Ovary (tissue), 9 donors: Measurements from ENCODE around the gene MDGA2. TPM values are rescaled to one million over a fixed set of nuclear protein-coding genes. Genes with fewer than 3 reads are reported as not detected.

Experiments used
- DNase-seq, 5 donors: peaks; one replicate each; pipeline ENCODE4 v3.0.0-alpha.2; 2019 to 2020
- H3K27ac ChIP-seq, 2 donors: fragments of 200-600 bp; one replicate each; pipeline versions ENCODE4 v1.5.1 to v1.8.0; 2019 to 2022
- H3K27me3 ChIP-seq: fragments of 200-600 bp; one replicate; pipeline ENCODE4 v1.8.0; 2022
- H3K36me3 ChIP-seq: fragments of 200-600 bp; sonication (generic); one replicate; pipeline ENCODE4 v1.5.1; 2019
- H3K4me1 ChIP-seq: one replicate; pipeline ENCODE4 v1.8.1; 2013; ENCODE audit warnings: mild to moderate bottlenecking, moderate library complexity; ENCODE audit not compliant: insufficient read depth
- H3K4me3 ChIP-seq: fragments of 200-600 bp; sonication (generic); one replicate; pipeline ENCODE4 v1.5.1; 2017
- H3K9me3 ChIP-seq, 2 donors: fragments of 200-600 bp in 1 of 2; sonication (generic) in 1 of 2; one replicate each; pipeline versions ENCODE4 v1.5.1 to v1.8.1; 2013 to 2019; ENCODE audit warnings: mild to moderate bottlenecking in 1 of 2, moderate library complexity in 1 of 2
- EP300 ChIP-seq: sonication (generic); formaldehyde crosslinking; IDR thresholded peaks from one replicate; pipeline ENCODE4 v1.6.1; 2017; ENCODE audit warnings: antibody characterized with exemption
- POLR2A ChIP-seq: fragments of 450-650 bp; IDR thresholded peaks from one replicate; pipeline ENCODE4 v1.6.1; 2017; ENCODE audit warnings: antibody characterized with exemption, mild to moderate bottlenecking, moderate library complexity
- WGBS, 3 donors: extraction: QIAGEN DNeasy Blood & Tissue Kit in 1 of 3; methylation state at CpG; one replicate each; pipeline versions ENCODE4 v1.1.5 to v1.1.7; 2013 to 2017; 5-methylcytosine and 5-hydroxymethylcytosine counted together
- intact Hi-C, 4 donors: fragments of 100-400 bp; cut with DNase I; formaldehyde crosslinking; loops; one replicate each; pipeline versions ENCODE4 v1.11.0 to v1.15.1; 2022 to 2023
- polyA plus RNA-seq, 2 donors: library from polyadenylated mRNA; stranded (reverse); fragments of 200-250 nt in 1 of 2; fragments of 350-450 nt in 1 of 2; fragmentation: Illumina TruSeq in 1 of 2; extraction: RNeasy Lipid Tissue Mini Kit (QIAGEN cat#74804) in 1 of 2; gene quantifications; one replicate each; pipeline ENCODE4 v1.2.3, GENCODE V29; 2013 to 2014
- total RNA-seq, 7 donors: library from RNA; depleted of rRNA in 2 of 7; stranded (reverse); fragments of >200 nt in 2 of 7; fragmentation: NEBNext Ultra II Directional in 3 of 7; extraction: Animal tissue kit (Norgen Biotek cat#: 25700) in 3 of 7; gene quantifications; one replicate each; pipeline versions ENCODE4 v1.1.0 to v1.2.4, GENCODE V29; 2016 to 2023
- TF ChIP-seq, protein P1 (sequence below), 3 donors: fragments of 450-650 bp in 2 of 3; fragments of 200-600 bp in 1 of 3; IDR thresholded peaks; one replicate each; pipeline versions ENCODE4 v1.5.1 to v1.8.0; 2016 to 2022; ENCODE audit warnings: antibody characterized with exemption in 3 of 3, mild to moderate bottlenecking in 1 of 3
- donor health status: DM: no; HTN: no; CAD: no; lungs with moderate emphysema.
- donor health status: DM: no; HTN: no; CAD: no.
- donor health status: Bipolar disorder and iron deficiency.
- donor health status: DM: yes; HTN: yes; CAD: no.
- donor health status: DM: no; HTN: no; CAD: no.
- donor health status: DM: yes; HTN: yes; CAD: no.

The MDGA2 gene
- total and polyA plus RNA-seq, 9 donors = 0.04 to 0.26 (median 0.18) TPM; not detected in 5

DNA sequence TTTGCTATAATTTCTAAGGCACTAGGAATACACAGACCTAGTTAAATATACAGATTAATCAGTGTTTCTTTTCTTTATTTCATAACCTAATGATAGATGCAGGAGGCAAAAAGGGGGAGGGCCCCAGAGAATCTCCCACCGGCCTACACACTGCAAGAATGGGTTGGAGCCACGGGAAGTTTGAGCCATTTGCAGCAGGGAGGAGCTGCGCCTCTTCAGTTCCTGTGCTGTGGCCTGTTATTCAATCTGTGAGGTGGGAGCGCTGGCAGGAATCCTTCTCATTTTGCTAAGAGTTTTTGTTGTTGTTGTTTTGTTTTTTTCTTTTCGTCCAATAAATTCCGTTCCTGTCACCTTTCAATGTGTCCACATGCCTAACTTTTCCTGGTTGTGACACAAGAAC lies 772.6 kb downstream of the MDGA2 start:
- intact Hi-C loops = no loop called here
- TF ChIP-seq EP300 (no peak), POLR2A (no peak)
- TF ChIP-seq, protein P1, sequence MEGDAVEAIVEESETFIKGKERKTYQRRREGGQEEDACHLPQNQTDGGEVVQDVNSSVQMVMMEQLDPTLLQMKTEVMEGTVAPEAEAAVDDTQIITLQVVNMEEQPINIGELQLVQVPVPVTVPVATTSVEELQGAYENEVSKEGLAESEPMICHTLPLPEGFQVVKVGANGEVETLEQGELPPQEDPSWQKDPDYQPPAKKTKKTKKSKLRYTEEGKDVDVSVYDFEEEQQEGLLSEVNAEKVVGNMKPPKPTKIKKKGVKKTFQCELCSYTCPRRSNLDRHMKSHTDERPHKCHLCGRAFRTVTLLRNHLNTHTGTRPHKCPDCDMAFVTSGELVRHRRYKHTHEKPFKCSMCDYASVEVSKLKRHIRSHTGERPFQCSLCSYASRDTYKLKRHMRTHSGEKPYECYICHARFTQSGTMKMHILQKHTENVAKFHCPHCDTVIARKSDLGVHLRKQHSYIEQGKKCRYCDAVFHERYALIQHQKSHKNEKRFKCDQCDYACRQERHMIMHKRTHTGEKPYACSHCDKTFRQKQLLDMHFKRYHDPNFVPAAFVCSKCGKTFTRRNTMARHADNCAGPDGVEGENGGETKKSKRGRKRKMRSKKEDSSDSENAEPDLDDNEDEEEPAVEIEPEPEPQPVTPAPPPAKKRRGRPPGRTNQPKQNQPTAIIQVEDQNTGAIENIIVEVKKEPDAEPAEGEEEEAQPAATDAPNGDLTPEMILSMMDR (IDR thresholded peaks at IDR 0.05) = no peak
- Histone ChIP-seq H3K27ac (no peak overlapping the region), H3K4me3 (no peak overlapping the region), H3K9me3 (no peaks in the 10 kb centered on the region), H3K36me3 (no peaks in the 10 kb centered on the region), H3K4me1 (no peaks in the 10 kb centered on the region), H3K27me3 (no peaks in the 10 kb centered on the region)
- WGBS, 3 donors = 70 to 78% (median 77%) methylated on average over 6 of the region's 6 CpGs
- DNase-seq = no peak

DNA sequence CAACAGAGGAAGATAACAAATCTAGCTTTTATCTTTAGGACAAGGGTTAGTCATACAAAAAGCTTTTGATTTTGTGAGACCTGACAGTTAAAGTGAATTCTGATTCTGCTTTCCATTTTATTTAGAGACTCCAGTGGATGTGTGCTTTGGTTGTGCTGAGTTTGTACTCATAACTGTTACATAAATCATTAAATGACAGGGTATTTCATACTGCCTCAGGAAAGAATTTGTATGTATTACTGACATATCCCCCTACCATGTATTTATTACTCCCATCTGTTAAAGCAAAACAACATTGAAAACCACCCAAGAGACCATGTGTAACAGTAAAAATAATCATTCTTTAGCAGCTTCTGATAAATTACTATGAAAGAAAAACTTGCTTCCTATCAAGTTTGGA lies 780.9 kb downstream of the MDGA2 start:
- Histone ChIP-seq H3K27ac (no peak overlapping the region), H3K36me3 (no peaks in the 10 kb centered on the region), H3K9me3 (no peaks in the 10 kb centered on the region), H3K4me1 (no peaks in the 10 kb centered on the region), H3K4me3 (no peak overlapping the region), H3K27me3 (no peaks in the 10 kb centered on the region)
- no peak for DNase-seq
- intact Hi-C loops = no loop called here
- TF ChIP-seq EP300 (no peak), POLR2A (no peak)
- TF ChIP-seq, protein P1 (IDR thresholded peaks at IDR 0.05) = no peak

DNA sequence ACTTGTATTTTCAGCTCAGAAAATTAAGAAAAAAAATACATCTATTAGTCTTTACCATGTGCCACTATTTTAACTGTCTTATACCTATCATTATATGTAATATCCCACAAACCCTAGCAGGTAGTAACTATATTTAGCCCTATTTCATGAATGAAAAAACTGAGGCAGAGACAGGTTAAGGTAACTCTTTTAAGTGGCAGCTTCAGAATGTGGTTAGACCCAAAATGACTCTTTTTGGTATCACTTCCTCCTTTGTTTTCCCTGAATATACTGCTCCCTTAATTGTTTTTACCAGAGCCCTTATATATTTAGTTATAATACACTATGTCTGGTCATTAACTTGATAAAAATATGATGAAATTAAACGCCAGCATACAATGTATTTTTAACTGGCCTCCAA lies 788.3 kb downstream of the MDGA2 start:
- Histone ChIP-seq H3K4me3 (no peak overlapping the region), H3K27me3 (no peaks in the 10 kb centered on the region), H3K27ac (no peak overlapping the region), H3K4me1 (no peaks in the 10 kb centered on the region), H3K36me3 (no peaks in the 10 kb centered on the region), H3K9me3 (no peaks in the 10 kb centered on the region)
- intact Hi-C loops = no loop called here
- WGBS, 3 donors = 84 to 89% (median 86%) methylated on average over 1 of the region's 1 CpG
- TF ChIP-seq POLR2A (no peak), EP300 (no peak)
- TF ChIP-seq, protein P1 (IDR thresholded peaks at IDR 0.05) = no peak
- DNase-seq = no peak

DNA sequence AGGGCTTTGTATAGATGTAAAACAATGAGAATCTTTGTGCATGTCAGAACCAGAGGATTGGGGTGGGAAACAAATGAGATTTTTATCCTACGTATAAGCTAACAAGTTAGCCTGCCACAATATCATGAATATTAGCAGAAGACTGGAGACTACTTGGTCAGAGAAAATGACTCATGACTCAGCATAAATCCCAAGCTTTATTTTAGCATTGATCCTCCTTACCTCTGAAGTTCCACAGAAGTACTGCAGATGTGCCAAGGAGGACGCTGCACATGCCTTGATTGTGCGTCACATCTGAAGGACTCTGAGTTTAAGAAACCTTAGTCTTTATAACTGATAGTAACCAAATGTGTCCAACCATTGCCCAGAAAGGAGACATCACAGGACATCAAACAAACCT lies 789.8 kb downstream of the MDGA2 start:
- H3K27me3 ChIP-seq = no peaks in the 10 kb centered on the region
- TF ChIP-seq, protein P1 (IDR thresholded peaks at IDR 0.05) = no peak
- TF ChIP-seq EP300 = no peak
- no peak for TF ChIP-seq POLR2A
- H3K4me3 ChIP-seq = no peak overlapping the region
- WGBS, 3 donors = 90 to 97% (median 95%) methylated on average over 3 of the region's 3 CpGs
- intact Hi-C loops = no loop called here
- H3K4me1 ChIP-seq = no peaks in the 10 kb centered on the region
- no peaks in the 10 kb centered on the region for H3K9me3 ChIP-seq
- no peak for DNase-seq
- no peak overlapping the region for H3K27ac ChIP-seq
- H3K36me3 ChIP-seq = no peaks in the 10 kb centered on the region

DNA sequence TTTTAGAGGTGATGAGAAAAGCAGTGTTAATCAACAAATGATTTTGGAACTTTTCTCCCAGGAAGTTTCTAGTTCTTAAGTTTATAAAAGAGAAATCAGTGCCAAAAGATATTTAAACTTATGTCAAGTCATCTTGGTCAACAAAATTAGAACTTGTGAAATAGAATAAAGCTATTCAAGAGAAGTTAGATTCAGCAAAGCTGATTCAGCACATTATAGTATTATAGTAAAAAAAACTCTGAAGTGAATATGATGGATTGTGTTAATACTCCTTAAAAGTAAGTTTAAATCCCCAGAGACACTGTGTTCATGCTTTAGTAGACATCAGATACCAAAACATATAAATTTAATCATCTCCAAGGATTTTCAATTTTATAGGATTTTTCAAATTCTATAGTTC lies 813.7 kb downstream of the MDGA2 start:
- TF ChIP-seq, protein P1 (IDR thresholded peaks at IDR 0.05) = no peak
- TF ChIP-seq POLR2A = no peak
- TF ChIP-seq EP300 = no peak
- Histone ChIP-seq H3K27ac (no peak overlapping the region), H3K4me1 (no peaks in the 10 kb centered on the region), H3K27me3 (no peaks in the 10 kb centered on the region), H3K9me3 (no peaks in the 10 kb centered on the region), H3K36me3 (no peaks in the 10 kb centered on the region), H3K4me3 (no peak overlapping the region)
- no peak for DNase-seq
- intact Hi-C loops = no loop called here
